ENCODE data around the gene EFCAB11.

DNA sequence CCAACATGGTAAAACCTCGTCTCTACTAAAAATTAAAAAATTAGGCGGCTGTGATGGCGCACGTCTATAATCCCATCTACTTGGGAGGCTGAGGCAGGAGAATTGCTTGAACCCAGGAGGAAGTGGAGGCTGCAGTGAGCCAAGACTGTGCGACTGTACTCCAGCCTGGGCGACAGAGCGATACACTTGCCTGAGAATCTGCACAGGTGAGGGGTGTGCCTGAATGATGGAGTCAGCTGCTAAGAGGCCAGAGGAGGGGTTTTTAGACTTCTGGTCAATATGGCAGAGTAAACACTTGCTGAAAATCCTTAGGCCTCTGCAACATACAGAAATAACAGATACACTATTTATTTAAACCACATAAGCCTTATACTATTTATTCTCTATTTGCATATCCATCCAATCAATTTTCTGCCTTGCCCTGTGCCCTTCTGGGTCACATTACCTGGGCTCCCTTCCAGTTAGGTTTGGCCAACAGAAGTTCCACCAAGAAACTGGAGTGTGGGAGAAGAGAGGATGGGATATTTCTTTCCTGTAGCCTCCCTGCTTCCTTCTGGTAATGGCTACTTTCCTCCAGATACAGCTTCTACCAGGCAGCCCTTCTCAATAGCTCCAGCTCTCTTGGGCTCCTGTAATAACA is 117.6 kb downstream of the EFCAB11 start:
- TF ChIP-seq, protein P1, sequence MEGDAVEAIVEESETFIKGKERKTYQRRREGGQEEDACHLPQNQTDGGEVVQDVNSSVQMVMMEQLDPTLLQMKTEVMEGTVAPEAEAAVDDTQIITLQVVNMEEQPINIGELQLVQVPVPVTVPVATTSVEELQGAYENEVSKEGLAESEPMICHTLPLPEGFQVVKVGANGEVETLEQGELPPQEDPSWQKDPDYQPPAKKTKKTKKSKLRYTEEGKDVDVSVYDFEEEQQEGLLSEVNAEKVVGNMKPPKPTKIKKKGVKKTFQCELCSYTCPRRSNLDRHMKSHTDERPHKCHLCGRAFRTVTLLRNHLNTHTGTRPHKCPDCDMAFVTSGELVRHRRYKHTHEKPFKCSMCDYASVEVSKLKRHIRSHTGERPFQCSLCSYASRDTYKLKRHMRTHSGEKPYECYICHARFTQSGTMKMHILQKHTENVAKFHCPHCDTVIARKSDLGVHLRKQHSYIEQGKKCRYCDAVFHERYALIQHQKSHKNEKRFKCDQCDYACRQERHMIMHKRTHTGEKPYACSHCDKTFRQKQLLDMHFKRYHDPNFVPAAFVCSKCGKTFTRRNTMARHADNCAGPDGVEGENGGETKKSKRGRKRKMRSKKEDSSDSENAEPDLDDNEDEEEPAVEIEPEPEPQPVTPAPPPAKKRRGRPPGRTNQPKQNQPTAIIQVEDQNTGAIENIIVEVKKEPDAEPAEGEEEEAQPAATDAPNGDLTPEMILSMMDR (conservative IDR thresholded peaks at IDR 0.05; ENCODE audit: low read length): no peak
- no peak for TF ChIP-seq EZH2phosphoT487 (IDR thresholded peaks at IDR 0.05; ENCODE audit: borderline replicate concordance)
